HEK293T (cell line): ENCODE results near the gene HEG1.

Experiments
- ARNT ChIP-seq: fragments of 450-650 bp; IDR thresholded peaks from 2 replicates; pipeline ENCODE4 v1.6.1; 2017; ENCODE audit warnings: mild to moderate bottlenecking
- FOXA1 ChIP-seq: fragments of 450-650 bp; IDR thresholded peaks from 2 replicates; pipeline ENCODE4 v1.6.1; 2016; ENCODE audit warnings: mild to moderate bottlenecking
- FOXM1 ChIP-seq: fragments of 450-650 bp; IDR thresholded peaks from 2 replicates; pipeline ENCODE4 v1.6.1; 2017; ENCODE audit warnings: mild to moderate bottlenecking, borderline replicate concordance
- L3MBTL2 ChIP-seq: fragments of 450-650 bp; conservative IDR thresholded peaks from 2 replicates; pipeline ENCODE4 v1.6.1; 2016; ENCODE audit warnings: mild to moderate bottlenecking
- SUZ12 ChIP-seq: fragments of 450-650 bp; IDR thresholded peaks from 2 replicates; pipeline ENCODE4 v1.6.1; 2016; ENCODE audit warnings: mild to moderate bottlenecking
- ZNF384 ChIP-seq: fragments of 450-650 bp; IDR thresholded peaks from 2 replicates; pipeline ENCODE4 v1.6.1; 2016

DNA sequence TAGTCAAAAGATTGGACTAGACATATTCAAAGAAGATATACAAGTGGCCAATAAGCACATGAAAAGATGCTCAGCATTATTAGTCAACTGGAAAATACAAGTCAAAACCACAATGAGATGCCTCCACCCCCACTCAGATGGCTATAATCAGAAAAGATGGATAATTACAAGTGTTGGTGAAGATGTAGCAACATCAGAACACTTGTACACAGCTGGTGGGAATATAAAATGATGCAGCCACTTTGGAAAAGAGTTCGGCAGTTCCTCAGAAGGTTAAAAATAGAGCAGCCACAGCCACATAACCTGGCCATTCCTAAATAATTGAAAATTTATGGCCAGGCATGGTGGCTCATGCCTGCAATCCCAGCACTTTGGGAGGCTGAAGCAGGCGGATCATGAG lies 38.4 kb downstream of the HEG1 start:
- TF ChIP-seq FOXM1 (no peak), ARNT (no peak), SUZ12 (no peak), L3MBTL2 (no peak), ZNF384 (no peak), FOXA1 (no peak)
